AG08395 (cell line): ENCODE measurements around the gene IGF2BP2.
A peak's percentile ranks its signal among the peaks of the same experiment; 100 is the strongest.
"Not testable (repeated sequence)": the region's sequence is repeated elsewhere in the genome, so short reads cannot be mapped to it uniquely, and the experiment has no call there.

ENCODE experiments used
- DNase-seq: peaks from one replicate; pipeline ENCODE4 v3.0.0; 2012; ENCODE audit warnings: mixed read lengths, low spot score

The IGF2BP2 gene

GRCh38 chr3:185837414-185837813 lies 12.6 kb upstream of the IGF2BP2 start:
- no peak for DNase-seq

DNA sequence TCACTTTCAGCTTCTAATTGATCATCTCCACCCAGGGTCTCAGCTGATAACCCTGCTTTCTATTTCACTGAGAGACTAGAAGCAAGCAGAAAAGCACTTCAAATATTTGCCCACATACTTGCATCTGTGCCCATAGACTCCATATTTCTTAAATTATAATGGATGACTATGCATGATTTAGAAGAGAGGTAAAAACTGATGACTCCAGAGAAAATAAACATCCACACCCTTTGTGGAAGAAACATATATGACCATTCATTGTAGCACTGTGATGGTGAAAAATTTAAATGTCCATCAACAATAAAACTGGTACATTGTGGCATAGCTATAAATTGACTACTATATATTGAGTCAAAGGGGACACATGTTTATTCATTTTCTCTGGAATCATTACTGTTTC lies 7.1 kb upstream of the IGF2BP2 start:
- DNase-seq: no peak

GRCh38 chr3:185831195-185831594 lies 6.4 kb upstream of the IGF2BP2 start:
- DNase-seq: no peak

GRCh38 chr3:185830018-185830797 lies 5.4 kb upstream of the IGF2BP2 start:
- DNase-seq: no peak

DNA sequence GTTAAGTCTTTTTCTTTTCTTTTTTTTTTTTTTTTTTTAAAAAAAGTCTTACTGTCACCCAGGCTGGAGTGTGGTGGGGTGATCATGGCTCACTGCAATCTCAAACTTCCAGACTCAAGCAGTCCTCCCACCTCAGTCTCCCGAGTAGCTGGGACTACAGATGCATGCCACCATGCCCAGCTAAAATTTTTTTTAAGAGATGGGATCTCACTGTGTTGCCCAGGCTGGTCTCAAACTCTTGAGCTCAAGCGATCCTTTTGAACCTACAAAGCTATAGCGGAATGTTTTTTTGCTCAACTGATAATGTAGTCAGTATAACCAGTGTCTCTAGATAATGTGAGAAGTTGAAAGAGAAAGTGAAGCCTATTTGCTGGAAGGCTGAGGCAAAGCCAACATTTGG lies 3.9 kb upstream of the IGF2BP2 start:
- no peak for DNase-seq

GRCh38 chr3:185827595-185828344 lies 2.9 kb upstream of the IGF2BP2 start:
- DNase-seq: no peak

DNA sequence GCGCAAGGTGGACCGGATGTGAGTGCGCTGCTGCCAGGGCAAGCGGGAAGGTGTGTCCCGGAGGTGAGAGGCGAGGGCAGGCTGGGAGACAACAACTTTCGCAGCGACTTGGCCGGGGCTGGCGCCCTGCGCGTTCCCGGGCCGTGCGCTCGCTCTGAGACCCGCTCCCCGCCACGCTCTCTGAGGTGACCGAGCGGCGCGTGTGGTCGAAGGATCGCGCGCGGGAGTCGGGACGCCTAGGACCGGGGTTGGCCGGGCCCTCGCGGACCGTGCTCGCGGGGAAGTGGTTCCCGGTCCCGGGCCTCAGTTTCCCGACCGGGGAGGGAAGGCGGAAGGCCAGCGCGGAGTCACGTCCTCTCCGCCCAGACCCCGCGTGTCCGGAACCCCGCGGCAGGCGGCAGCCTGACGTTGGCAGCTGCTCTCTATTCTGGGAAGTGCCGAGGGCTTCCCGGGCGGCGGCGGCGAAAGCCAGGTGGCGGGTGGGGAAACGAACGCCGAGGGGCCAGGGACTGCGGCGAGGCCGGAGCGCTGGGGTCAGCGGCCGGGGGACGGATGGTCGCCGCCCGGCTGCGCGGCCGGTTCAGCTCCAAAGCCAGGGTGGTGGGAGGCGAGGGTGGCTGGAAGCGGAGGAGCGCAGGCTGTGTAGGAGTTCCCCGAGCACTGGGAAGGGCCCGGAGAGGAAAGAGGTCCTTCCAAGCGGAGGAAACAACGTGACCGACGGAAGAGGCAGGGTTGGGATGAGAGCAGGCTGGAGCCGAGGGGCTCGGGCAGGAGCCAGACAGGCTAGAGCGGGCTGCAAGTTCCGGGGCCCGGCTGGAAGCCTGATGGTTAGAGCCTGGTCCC lies 1.0 kb upstream of the IGF2BP2 start:
- DNase-seq: peak; percentile 31

GRCh38 chr3:185824051-185825005 lies 514 bp downstream of the IGF2BP2 start:
- peak; percentile 13 for DNase-seq

DNA sequence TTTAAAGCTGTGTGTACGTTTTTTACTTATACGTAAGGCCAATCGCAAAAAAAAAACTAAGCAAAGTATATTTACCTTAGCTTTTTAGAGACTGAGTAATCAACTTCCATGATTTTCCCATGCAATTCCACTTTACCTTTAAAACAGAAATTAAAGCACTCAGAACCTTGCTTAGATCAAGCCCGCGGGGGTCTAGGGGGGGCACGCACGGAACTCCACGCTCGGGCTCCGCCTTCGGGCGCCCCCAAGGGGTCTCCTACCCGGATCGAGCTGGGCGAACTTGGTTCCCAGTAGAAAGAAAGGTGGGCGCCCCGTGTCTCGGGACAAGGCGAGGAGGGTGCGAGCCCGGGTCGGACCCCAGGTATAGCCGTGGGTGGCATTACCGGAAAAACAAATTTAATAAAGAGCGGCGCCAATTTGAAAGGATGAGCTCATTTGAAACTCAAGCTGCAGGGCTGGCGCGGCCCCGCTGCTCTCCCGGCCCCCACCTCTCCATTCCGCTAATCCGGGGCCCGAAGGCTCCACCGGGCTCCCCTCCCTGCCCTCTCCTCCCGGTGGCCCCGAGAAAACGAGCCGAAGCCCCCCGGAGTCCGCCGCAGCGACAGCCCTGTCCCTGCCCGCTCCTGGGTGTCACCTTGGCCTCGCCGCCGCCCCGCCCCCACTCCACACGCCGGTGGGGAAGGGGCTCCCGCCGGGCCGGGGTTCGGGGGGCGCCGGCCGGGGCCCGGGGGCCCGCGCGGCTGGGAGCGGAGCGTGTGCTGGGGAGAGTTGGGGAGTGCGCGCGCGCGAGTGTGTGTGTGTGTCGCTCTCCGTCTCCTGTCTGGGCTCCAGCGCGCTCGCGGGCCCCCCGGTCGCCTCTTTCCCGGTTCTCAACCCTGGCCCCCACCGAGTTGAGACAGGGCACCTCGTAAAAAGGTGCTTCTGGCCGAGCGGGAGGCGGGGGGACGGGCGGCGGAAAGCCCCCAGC lies 1.5 kb downstream of the IGF2BP2 start:
- DNase-seq: peak; percentile 41

DNA sequence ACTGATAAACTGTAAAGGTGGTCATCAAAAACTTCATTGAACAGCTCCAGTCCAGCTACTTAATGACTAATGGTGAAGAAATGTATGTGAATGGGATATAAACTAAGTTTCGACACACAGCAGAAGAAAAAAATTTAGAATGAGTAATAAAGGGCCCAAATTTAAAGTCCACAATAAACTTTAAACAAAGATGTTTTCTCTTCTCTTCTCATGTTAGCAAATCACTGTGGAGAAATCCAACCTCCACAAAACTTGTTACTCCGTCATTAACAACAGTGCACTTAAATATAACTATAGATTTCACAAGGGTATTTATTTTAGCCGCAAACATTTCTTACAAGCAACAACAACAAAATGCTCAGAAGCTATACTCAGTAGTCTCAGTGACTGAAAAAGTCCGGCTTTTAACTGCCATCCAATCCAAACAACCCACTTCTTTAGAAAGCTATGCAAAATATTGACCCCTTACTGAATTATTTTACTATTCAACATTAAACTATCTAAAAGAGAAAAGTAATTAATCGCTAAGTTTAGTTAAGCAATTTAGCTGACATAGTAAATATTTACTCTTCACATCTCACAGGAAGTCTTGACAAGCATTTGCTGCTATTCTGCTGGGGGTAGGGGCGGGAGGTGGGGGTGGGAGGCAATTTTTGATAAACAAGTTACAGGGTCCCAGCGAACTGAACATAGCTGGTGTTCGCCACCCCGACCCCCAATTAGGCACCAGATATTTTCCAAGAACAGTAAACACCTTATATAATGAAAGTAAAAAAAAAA lies 2.4 kb downstream of the IGF2BP2 start:
- DNase-seq: peak; percentile 25

DNA sequence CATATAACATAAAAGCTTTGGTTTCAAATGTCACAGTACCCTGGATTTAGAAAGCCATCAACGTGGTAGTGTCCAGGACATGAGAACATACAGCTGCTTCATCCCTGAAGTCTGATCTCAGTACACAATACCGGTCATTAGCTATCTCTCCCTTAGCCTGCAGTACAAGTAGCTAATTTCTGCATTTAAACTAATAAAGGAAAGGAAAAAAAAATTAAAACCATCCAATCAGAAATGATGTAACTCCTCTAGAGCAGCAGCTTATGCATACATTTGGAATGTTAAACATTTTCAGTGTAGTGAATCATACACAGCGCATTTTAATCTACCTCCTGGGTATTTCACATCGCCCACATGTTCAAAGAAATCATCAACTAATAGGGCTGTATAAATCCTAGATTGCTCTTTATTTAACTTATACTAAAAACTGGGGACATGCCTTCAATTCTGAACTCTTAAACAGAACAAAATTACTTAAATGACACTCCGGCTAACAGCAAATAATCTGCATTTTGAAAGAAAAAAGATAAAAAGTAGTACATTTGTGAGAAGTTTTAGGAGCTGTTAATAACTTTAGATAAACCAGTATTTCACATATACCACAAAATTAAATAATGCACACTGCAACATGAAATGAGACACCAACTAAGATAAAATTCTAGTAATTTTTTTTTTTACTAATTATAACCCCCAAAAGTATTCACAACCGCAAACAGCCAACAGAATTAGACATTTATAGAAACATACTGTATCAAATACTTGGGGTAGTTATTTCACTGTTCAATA lies 3.7 kb downstream of the IGF2BP2 start:
- DNase-seq: peak; percentile 69

DNA sequence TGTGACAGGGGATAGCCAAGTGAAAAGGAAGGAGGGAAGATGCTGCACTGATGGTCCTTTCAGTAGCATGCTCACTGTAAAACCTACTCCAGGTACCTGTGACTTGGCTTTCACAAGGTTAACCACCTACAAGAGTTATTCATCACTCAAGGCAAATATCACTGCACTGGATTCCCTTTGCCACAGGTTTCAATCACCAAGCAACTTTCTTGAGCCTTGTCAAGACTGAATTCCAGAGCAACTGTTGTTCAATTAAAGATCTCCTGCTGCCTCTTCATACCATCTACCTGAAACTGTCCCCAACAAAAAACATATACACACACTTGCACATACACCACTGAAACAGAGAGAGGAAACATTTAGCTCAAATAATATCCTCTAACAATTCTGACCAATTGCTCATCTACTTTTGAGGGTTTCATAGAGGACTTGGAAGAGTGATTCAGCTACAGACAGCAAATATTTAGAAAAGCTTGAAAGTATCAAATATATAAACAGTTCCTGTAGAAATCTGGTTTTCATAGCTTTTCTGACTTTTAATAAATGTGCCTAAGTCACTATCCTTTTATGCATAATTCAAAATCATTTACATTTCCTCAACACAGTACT lies 6.5 kb downstream of the IGF2BP2 start:
- no peak for DNase-seq

GRCh38 chr3:185815391-185816282 lies 9.2 kb downstream of the IGF2BP2 start:
- DNase-seq: no peak

DNA sequence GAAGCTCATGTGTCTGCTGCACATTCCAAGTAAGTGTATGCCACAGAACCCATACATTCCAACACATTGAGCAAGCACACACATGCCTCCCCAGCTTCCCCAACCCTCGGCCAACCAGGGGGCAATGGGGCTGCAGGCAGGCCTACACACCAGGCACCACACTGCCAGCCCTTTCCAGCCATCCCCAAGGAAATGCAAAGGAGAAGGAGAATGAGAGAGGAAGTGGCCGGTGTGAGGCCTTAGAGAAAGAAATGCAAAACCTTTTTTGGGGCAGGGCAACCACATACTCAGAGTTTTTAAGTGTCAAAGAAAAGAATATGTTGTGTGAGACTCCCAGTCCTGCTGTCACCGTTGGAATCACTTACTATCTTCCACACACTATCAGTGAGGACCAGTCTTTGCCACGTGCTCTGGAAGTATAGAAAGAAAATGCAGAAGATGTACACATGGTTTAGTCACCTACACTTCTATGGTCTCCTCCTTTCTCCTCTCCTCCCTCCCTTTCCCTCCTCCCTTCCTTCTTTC lies 11.1 kb downstream of the IGF2BP2 start:
- DNase-seq: peak; percentile 49

- no peak for DNase-seq
Measured at GRCh38 chr3:185813205-185813604, 11.6 kb downstream of the IGF2BP2 start.

DNA sequence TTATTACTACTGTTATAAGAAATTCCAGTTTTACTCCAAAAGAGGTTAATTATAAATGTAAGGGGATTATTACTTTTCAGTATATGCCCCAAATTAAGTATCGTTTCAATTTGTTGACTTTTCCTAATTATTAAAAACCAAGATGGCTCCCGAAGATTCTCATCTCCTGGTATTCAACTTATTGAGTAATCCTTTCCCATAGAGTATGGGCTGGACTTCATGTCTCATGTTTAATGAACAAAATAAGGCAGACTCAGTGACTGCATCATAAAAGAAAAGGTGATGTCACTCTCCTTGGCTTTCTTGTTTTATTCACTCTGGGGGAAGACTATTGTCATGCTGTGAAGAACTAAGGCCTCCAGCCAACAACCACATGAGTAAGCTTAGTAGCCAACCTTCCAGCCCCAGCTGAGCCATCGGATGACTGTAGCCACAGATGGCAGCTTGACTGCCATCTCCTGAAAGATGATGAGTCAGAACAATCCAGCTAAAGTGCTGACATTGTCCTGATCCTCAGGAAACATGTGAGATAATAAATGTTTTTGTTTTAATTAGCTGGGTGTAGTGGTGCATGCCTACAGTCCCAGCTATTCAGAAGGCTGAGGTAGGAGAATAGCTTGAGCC lies 17.3 kb downstream of the IGF2BP2 start:
- peak; percentile 60 for DNase-seq

GRCh38 chr3:185798831-185799110 lies 26.1 kb downstream of the IGF2BP2 start:
- DNase-seq: not testable (repeated sequence)
